Stimulated activated CD4-positive, alpha-beta T cell treated with anti-CD3 and anti-CD28 coated beads, Interleukin-12 subunit alpha, Interleukin-12 subunit beta, amount 100 ng/mL, for 24 hours (primary cell): ENCODE data around the gene RBM26.
"Not testable (repeated sequence)": the region's sequence is repeated elsewhere in the genome, so short reads cannot be mapped to it uniquely, and the experiment has no call there.

Experiments used
- DNase-seq, 2 experiments: peaks; one replicate each; pipeline ENCODE4 v3.0.0-alpha.2; 2020; ENCODE audit warnings: low read depth in 2 of 2

Gene RBM26

GRCh38 chr13:79387853-79388252 is 18.2 kb downstream of the RBM26 start:
- DNase-seq: no peak

GRCh38 chr13:79386125-79386826 is 19.8 kb downstream of the RBM26 start:
- no peak for DNase-seq

GRCh38 chr13:79385694-79386093 is 20.4 kb downstream of the RBM26 start:
- DNase-seq: no peak

GRCh38 chr13:79384022-79384610 is 21.9 kb downstream of the RBM26 start:
- DNase-seq: no peak

- no peak for DNase-seq
These were observed 23.3 kb downstream of the RBM26 start for GRCh38 chr13:79382545-79383275.

GRCh38 chr13:79380997-79381396 is 25.1 kb downstream of the RBM26 start:
- no peak for DNase-seq

GRCh38 chr13:79379274-79379673 is 26.8 kb downstream of the RBM26 start:
- no peak for DNase-seq

GRCh38 chr13:79376843-79377242 is 29.2 kb downstream of the RBM26 start:
- no peak for DNase-seq

- no peak for DNase-seq
These were observed 31.5 kb downstream of the RBM26 start for GRCh38 chr13:79374578-79374977.

- DNase-seq: no peak
These were observed 32.1 kb downstream of the RBM26 start for GRCh38 chr13:79373916-79374315.

GRCh38 chr13:79369226-79369625 is 36.8 kb downstream of the RBM26 start:
- DNase-seq: no peak

- no peak for DNase-seq
These were observed 40.1 kb downstream of the RBM26 start for GRCh38 chr13:79365981-79366380.

- no peak for DNase-seq
These were observed 44.8 kb downstream of the RBM26 start for GRCh38 chr13:79361299-79361698.

GRCh38 chr13:79360095-79360494 is 46.0 kb downstream of the RBM26 start:
- no peak for DNase-seq

GRCh38 chr13:79359064-79359463 is 47.0 kb downstream of the RBM26 start:
- no peak for DNase-seq

GRCh38 chr13:79354285-79354684 is 51.8 kb downstream of the RBM26 start:
- no peak for DNase-seq

GRCh38 chr13:79353693-79354092 is 52.4 kb downstream of the RBM26 start:
- no peak for DNase-seq

GRCh38 chr13:79352107-79352506 is 53.9 kb downstream of the RBM26 start:
- DNase-seq: no peak

- DNase-seq: not testable (repeated sequence)
These were observed 56.4 kb downstream of the RBM26 start for GRCh38 chr13:79349608-79350007.

- DNase-seq: no peak
These were observed 57.0 kb downstream of the RBM26 start for GRCh38 chr13:79349011-79349410.

GRCh38 chr13:79346300-79346914 is 59.6 kb downstream of the RBM26 start:
- no peak for DNase-seq

- DNase-seq: no peak
These were observed 64.9 kb downstream of the RBM26 start for GRCh38 chr13:79341202-79341601.

GRCh38 chr13:79340490-79340889 is 65.6 kb downstream of the RBM26 start:
- no peak for DNase-seq
